ENCODE data around the gene MRPS16.

GRCh38 chr10:73219384-73219783, 33.1 kb downstream of the MRPS16 start:
- TF ChIP-seq, protein P1, sequence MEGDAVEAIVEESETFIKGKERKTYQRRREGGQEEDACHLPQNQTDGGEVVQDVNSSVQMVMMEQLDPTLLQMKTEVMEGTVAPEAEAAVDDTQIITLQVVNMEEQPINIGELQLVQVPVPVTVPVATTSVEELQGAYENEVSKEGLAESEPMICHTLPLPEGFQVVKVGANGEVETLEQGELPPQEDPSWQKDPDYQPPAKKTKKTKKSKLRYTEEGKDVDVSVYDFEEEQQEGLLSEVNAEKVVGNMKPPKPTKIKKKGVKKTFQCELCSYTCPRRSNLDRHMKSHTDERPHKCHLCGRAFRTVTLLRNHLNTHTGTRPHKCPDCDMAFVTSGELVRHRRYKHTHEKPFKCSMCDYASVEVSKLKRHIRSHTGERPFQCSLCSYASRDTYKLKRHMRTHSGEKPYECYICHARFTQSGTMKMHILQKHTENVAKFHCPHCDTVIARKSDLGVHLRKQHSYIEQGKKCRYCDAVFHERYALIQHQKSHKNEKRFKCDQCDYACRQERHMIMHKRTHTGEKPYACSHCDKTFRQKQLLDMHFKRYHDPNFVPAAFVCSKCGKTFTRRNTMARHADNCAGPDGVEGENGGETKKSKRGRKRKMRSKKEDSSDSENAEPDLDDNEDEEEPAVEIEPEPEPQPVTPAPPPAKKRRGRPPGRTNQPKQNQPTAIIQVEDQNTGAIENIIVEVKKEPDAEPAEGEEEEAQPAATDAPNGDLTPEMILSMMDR (IDR thresholded peaks at IDR 0.05; ENCODE audit: low read length): no peak
- no peak for TF ChIP-seq EZH2phosphoT487 (IDR thresholded peaks at IDR 0.05; ENCODE audit: low read length)

All from MM.1S (cell line).